GM19438 (cell line): ENCODE data around the gene LIPA.
"Not testable (repeated sequence)": the region's sequence is repeated elsewhere in the genome, so short reads cannot be mapped to it uniquely, and the experiment has no call there.

Experiments used
- ATAC-seq: cut with Tn5 transposase; IDR thresholded peaks from one replicate; pipeline ENCODE4 v1.9.1; 2021; ENCODE audit warnings: low read depth; ENCODE audit not compliant: unreplicated experiment

LIPA gene

GRCh38 chr10:89213191-89213808, 38.3 kb downstream of the LIPA start:
- no peak for ATAC-seq

- ATAC-seq = no peak
Observed at GRCh38 chr10:89210794-89211425, 40.7 kb downstream of the LIPA start.

DNA sequence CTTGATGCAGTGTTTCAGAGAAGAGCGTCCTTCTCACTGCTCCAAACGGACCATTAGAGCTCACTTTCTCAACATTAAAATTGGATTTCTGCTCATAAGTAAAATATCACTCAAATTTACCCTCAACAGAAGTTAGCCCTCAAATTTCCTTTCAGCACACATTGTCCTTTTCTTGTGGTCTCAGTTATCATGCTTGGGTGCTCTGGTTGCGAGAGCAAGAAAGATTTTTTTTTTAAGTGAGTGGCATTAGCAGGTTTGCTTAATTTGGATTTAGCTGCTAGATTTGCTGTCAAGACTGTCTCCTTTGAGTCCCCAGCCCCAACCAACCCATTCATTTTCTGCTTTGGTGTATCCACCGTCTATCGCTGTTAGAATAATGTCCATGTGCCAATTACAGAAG, 41.9 kb downstream of the LIPA start:
- ATAC-seq = no peak

GRCh38 chr10:89207801-89208551, 43.6 kb downstream of the LIPA start:
- ATAC-seq = no peak

DNA sequence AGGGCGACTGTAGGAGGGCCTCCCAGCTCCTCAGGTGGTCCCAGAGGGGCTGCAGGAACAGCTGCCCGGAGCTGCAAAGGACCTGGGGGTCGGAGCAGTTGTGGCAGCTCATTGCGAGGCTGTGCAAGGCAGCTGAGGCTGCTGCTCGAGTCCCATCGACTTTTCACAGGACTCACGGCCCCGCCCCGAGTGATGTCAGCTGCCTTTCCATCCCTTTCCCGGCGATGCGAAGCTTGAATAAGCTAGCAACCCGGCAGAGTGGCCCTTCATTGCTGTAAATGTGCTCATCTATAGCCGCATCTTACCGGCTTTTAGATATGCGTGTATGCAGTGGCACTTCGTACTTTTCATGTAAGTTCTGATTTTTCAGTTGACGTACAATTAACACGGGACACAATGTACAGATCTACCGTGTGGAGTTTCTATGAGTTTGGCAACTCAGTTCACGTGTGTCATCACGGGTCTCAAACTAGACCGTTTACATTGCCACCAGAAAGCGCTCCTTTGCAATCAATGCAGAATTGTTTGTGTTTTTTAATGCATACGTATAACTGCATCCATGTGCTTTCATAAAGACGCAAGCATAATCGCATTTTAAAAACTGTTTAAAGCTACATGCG, 44.3 kb downstream of the LIPA start, which contains the start of gene CH25H:
Gene CH25H (minus strand): TSS at position 137 of the 620 bp plus-strand sequence. CDS start 25 bp downstream, at position 112.
- no peak for ATAC-seq

DNA sequence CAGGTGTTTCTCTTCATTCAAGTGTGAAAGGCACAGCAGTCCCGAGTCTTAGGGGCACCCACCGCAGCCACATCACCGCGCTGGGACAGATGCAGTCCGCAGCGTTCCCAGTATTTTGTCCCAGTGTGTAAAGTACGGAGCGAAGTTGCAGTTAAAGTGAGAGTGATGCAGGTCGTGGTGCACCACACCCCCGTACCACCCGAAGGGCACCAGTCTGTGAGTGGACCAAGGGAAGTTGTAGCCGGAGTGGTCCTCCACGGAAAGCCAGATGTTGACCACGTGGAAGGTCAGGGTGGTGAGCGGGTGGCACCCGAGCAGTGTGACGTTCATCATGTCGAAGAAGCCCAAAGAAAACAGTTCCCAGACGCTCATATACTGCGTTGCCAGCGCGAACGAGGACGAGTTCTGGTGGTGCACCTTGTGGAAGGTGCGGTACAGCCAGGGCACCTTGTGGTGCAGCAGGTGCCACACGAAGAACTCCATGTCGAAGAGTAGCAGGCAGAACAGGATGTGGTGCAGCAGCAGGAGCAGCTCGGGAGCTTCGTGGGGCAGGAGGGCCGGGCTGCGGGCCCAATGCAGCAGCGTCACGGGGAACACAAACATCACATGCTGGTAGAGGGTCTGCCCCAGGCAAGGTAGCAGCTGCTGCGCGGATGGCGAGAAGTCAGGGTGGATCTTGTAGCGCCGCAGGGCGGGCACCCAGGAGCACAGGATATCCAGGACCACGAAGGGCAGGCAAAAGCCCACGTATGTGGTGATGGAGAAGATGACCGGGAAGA, 45.0 kb downstream of the LIPA start:
- no peak for ATAC-seq

DNA sequence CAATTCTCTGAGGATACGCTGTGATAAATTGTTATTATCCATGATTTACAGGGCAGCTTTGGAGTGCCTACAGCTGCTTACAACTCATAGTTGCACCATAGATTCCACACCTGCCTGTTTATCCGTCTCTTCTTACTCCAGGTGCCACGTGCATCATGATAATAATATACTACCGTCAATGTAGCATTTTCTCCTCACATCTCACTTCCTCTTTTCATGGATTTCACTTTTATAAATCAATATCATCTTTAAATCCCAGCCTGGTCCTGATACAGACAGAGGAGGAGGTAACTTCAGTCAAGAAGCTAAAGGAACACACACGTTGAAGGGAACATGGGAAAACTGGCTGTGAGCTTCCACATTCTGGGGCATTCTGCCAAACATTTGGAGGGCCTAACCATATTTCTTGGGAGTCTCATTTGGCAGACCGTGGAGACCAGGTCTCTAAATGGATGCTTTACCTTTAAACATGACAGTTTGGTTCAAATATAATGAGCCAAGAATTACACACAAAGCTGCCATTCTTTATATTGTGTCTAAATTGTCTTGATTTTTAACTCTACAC, 46.9 kb downstream of the LIPA start:
- ATAC-seq = no peak

- ATAC-seq = no peak
Observed at GRCh38 chr10:89203237-89203636, 48.3 kb downstream of the LIPA start.

DNA sequence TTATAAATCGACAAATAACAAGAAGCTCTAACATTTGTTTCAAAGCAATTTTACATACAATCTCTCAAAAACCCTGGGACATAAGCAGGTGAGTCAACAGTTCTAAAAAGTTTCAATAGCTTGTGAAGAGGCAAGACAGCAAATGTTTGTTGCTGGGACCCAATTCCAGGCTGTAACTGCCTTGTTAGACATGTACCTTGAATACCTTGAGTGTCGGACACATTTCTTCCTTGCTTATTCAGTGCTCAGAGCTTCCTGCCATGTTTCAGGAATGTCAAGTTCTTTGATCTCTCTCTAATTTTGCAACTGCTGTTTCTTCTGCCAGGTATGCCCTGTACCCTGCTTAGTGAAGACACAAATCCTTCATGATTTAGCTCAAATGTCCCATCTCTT, 49.5 kb downstream of the LIPA start:
- no peak for ATAC-seq

DNA sequence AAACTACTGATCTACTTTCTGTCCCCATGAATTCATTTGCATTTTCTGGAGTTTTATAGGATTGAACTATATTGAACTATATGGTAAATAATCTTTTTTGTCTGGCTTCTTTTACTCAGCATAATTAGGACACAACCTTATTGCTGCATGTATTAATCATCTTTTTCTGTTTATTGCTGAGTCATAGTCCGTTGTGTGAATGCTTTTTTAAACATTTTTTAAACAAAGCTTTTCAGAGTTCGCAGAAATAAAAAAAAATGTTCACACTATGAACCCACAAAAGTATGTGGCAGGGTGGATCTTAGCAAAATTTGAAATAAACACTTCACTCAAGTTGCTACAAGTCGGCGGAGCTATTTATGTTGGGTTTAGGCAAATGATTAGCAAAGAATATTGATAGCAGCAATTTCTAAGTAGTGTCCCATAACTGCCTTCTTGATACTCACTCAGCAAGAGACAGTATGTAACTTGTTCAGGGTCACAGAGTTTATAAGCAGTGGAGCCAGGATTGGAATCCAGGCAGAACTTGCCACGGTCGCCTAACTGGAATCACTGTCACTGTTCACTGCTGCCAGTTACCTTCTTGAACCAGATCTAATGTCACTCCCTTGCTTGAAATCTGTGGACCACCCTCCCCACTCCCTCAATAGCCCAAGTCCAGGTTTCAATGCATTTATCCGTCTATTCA, 50.1 kb downstream of the LIPA start:
- ATAC-seq = no peak

DNA sequence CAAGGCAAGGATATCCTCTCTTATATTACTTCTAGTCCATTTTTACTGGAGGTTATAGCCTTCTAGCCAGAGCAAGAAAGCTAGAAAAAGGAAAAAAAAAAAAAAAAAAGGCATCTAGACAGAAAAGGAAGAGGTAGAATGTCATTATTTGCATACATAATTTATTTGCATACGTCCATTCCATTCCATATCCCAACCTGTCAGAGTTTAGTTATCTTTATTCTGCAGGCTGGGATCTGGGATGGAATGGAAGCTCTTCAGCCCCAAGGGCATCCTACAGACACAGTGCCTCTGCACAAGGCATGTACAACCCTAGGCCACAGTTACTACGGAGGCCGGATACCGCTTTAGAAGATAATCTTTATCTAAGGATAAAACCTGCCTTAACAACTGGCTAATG, 54.1 kb downstream of the LIPA start:
- no peak for ATAC-seq

DNA sequence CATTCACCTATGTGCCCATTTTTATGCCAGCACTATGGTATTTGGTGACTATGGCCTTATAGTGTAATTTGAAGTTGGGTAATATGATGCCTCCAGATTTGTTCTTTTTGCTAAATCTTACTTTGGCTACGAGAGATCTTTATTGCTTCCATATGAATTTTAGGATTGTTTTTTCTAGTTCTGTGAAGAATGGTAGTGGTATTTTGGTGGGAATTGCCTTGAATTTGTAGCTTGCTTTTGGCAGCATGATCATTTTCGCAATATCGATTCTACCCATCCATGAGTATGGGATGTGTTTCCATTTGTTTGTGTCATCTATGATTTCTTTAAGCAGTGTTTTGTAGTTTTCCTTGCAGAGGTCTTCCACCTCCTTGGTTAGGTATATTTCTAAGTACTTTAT, 60.3 kb downstream of the LIPA start:
- ATAC-seq = not testable (repeated sequence)

GRCh38 chr10:89189211-89189734, 62.3 kb downstream of the LIPA start:
- no peak for ATAC-seq

DNA sequence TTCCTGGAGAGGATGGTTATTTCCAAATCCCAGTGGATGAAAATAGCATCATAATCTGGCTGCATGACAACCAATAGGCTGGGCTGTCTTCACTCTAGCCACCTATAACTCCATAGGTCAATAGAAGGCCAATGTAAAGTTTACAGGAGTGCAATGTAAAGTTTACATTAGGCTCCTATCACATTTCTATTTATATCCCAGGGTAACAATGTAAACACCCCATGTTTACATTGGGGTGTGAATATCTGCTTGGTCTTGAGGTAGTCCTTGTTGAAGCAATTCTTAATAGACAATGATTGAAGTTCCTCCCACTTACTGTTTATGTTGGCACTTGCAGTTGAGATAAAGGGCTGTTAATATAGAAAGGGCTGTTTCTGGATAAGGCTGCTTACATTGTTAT, 65.9 kb downstream of the LIPA start:
- no peak for ATAC-seq

GRCh38 chr10:89184638-89185037, 66.9 kb downstream of the LIPA start:
- no peak for ATAC-seq

- no peak for ATAC-seq
Observed at GRCh38 chr10:89183571-89183970, 68.0 kb downstream of the LIPA start.

- no peak for ATAC-seq
Observed at GRCh38 chr10:89182894-89183293, 68.7 kb downstream of the LIPA start.

GRCh38 chr10:89175816-89176215, 75.8 kb downstream of the LIPA start:
- no peak for ATAC-seq

- ATAC-seq = no peak
Observed at GRCh38 chr10:89173075-89173474, 78.5 kb downstream of the LIPA start.
